Activated CD4-positive, alpha-beta memory T cell treated with anti-CD3 and anti-CD28 coated beads, Interleukin-2, amount 10 ng/mL, durations not matched to agents 7 days and 5 days (primary cell): ENCODE measurements around the gene HSFX1. TPM values are rescaled to one million over a fixed set of nuclear protein-coding genes. Genes with fewer than 3 reads are reported as not detected.
A peak's percentile ranks its signal among the peaks of the same experiment; 100 is the strongest.
"Not testable (repeated sequence)": the region's sequence is repeated elsewhere in the genome, so short reads cannot be mapped to it uniquely, and the experiment has no call there.

Source experiments
- CTCF ChIA-PET: fragments of 350-600 bp; sonication (Branson Sonifier 250); formaldehyde crosslinking; loops from one replicate; lab custom pipeline; 2021; ENCODE audit warnings: antibody characterized with exemption, inconsistent platforms; lab: Charles Lee
- POLR2A ChIA-PET: fragments of 350-600 bp; sonication (Branson Sonifier 250); formaldehyde crosslinking; loops from one replicate; lab custom pipeline; 2021; ENCODE audit warnings: antibody characterized with exemption; lab: Charles Lee
- DNase-seq: peaks from one replicate; pipeline ENCODE4 v3.0.0-alpha.2; 2020
- H3K27ac Mint-ChIP-seq: one replicate; pipeline ENCODE4 v1.8.0; 2021; ENCODE audit warnings: mild to moderate bottlenecking, mixed read lengths
- H3K27me3 Mint-ChIP-seq: one replicate; pipeline ENCODE4 v1.8.0; 2021; ENCODE audit warnings: mixed read lengths
- H3K36me3 Mint-ChIP-seq: one replicate; pipeline ENCODE4 v1.8.0; 2021; ENCODE audit warnings: low read depth, mixed read lengths
- H3K4me1 Mint-ChIP-seq: one replicate; pipeline ENCODE4 v1.8.0; 2021; ENCODE audit warnings: mixed read lengths
- H3K4me3 Mint-ChIP-seq: one replicate; pipeline ENCODE4 v1.8.0; 2021; ENCODE audit warnings: mild to moderate bottlenecking, mixed read lengths
- H3K9me3 Mint-ChIP-seq: one replicate; pipeline ENCODE4 v1.8.0; 2021; ENCODE audit warnings: mixed read lengths
- total RNA-seq, 2 experiments: library from RNA; stranded (reverse); gene quantifications; one replicate each; pipeline ENCODE4 v1.2.3, GENCODE V29; 2021

Gene HSFX1
- total RNA-seq, 2 experiments from 2014 or later = 0.50 to 1.1 TPM

DNA sequence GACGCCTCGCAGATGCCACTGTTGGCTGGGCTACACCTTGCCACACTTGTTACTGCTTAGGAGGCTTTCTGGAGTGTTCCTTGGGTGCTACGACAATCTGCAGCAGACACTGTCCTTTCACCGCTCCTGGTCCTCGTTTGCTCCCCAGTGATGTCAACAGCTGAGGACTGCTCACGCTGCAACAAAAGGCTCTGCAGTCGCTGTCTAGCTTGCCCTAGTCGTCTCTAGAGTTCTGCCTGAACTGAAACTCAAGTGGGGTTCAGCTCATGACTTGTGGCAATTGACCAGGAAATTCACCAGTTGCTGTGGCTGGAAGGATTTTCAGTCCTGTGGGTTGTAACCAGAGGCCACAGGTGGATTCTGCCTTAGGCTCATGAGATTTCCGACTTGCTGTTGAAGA lies 842 bp upstream of the HSFX1 start:
- H3K27ac Mint-ChIP-seq, POLR2A ChIA-PET, H3K9me3 Mint-ChIP-seq, CTCF ChIA-PET, H3K4me3 Mint-ChIP-seq, H3K4me1 Mint-ChIP-seq, H3K27me3 Mint-ChIP-seq, DNase-seq, H3K36me3 Mint-ChIP-seq: not testable (repeated sequence)

- DNase-seq, H3K36me3 Mint-ChIP-seq, CTCF ChIA-PET, H3K4me1 Mint-ChIP-seq, H3K27ac Mint-ChIP-seq, H3K27me3 Mint-ChIP-seq, POLR2A ChIA-PET, H3K9me3 Mint-ChIP-seq, H3K4me3 Mint-ChIP-seq: not testable (repeated sequence)
Measured at GRCh38 chrX:149777999-149778398, 4.1 kb downstream of the HSFX1 start.

- H3K4me1 Mint-ChIP-seq, H3K27ac Mint-ChIP-seq, DNase-seq, POLR2A ChIA-PET, CTCF ChIA-PET, H3K9me3 Mint-ChIP-seq, H3K27me3 Mint-ChIP-seq, H3K4me3 Mint-ChIP-seq, H3K36me3 Mint-ChIP-seq: not testable (repeated sequence)
Measured at GRCh38 chrX:149781727-149782126, 7.9 kb downstream of the HSFX1 start, which contains the start of gene MAGEA9. Gene MAGEA9 (plus strand): TSS chrX:149781930. CDS start chrX:149786211, 4,281 bp downstream.

DNA sequence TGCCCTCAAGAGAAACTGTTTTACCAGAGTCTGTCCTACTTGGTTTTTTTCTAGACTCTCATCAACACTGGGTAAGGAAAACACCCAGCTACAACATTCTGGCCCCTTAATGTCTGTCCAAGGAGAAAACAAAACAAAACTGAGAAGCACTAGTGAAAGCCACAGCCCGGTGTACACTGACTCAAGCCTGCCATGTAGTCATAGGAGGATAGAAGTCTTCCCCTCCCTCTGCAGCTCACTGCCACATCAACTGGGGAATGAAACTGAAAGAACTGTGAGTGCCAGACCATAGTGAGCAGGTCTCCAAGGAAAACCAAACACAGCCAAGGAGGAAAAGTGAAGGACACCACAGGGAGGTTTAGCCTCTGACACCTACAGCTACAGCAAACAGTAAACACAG lies 21.7 kb downstream of the HSFX1 start:
- H3K27ac Mint-ChIP-seq, H3K4me3 Mint-ChIP-seq, H3K9me3 Mint-ChIP-seq, H3K27me3 Mint-ChIP-seq, H3K36me3 Mint-ChIP-seq, POLR2A ChIA-PET, DNase-seq, CTCF ChIA-PET: not testable (repeated sequence)
- peaks cover 30% of the 10 kb centered on the region for H3K4me1 Mint-ChIP-seq

DNA sequence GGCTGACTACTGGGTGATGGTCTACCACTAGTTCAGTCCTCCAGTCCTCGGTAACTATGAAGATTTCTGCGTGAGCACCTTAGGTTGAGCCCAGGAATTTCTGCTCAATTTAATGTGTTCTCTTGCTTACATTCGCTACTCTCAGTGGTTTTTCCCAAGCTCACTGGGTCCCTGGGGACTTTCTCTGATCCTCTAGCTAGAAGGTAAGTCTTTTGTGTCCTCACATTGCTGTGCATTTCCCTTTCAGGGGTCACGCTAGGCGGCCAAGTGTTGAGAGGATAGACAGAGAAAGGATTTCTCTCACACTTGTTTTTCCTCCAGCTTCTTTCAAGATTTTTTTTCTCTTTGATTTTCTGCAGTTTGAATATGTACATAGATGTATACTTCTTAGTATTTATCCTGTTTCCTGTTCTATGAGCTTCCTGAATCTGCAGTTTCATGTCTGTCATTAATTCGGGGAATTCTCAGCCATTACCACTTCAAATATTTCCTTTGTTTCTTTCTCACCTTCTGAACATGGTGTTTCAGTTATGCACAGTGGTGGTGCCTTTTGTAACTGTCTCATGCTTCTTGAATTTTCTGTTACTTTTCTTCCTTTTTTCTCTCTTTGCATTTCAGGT lies 25.3 kb downstream of the HSFX1 start:
- H3K36me3 Mint-ChIP-seq = no peaks in the 10 kb centered on the region

GRCh38 chrX:149799938-149800337 lies 26.1 kb downstream of the HSFX1 start:
- H3K4me1 Mint-ChIP-seq = peaks cover 34% of the 10 kb centered on the region
- H3K27me3 Mint-ChIP-seq = no peaks in the 10 kb centered on the region
- no peak for DNase-seq
- ChIA-PET CTCF (no interaction called here), POLR2A (no interaction called here)
- H3K4me3 Mint-ChIP-seq = no peak overlapping the region
- H3K9me3 Mint-ChIP-seq = no peaks in the 10 kb centered on the region
- no peaks in the 10 kb centered on the region for H3K36me3 Mint-ChIP-seq
- no peak overlapping the region for H3K27ac Mint-ChIP-seq

More for the DNA sequence above, 25.3 kb downstream of the HSFX1 start:
- CTCF ChIA-PET = no interaction called here
- Mint-ChIP-seq H3K27me3 (no peaks in the 10 kb centered on the region), H3K9me3 (no peaks in the 10 kb centered on the region), H3K27ac (peak overlapping the region; percentile 21), H3K4me1 (peaks cover 34% of the 10 kb centered on the region), H3K4me3 (no peak overlapping the region)
- DNase-seq = no peak
- POLR2A ChIA-PET = no interaction called here

DNA sequence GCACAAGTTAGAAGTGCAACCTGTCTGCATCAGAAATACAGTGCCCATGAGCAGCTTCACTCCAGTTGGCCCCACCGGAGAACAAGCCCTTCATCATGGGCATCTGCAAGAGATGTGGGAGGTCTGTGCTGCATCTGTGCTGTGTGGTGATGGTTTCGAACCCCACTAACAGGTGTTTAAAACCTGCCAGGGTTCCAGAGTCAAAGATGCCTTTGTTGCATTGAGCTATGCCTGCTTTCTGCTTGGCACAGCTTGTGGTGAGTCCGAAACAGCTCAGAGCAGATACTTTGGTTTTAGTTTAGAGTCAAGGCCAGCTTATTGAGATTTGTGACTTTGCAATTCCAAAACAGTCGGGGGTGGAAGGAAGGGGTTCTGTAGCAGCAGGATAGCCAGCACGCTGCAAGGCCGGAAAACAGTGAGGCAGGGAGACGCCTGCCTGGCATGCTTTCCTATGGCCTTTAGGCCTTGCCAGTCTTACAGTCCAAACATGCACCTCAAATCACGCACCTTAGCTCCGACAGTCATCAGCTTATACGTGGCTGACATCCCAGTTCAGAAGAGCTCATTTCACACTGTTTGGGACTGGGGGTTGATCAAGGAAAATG lies 29.7 kb downstream of the HSFX1 start:
- CTCF ChIA-PET = no interaction called here
- DNase-seq = no peak
- POLR2A ChIA-PET = interaction anchor here (0.6 kb wide), 1 partner anchor 72 kb away, joined by 3 read pairs; no protein-coding TSS in a partner anchor
- H3K27ac Mint-ChIP-seq = no peak overlapping the region
- no peaks in the 10 kb centered on the region for H3K27me3 Mint-ChIP-seq
- H3K36me3 Mint-ChIP-seq = no peaks in the 10 kb centered on the region
- H3K4me3 Mint-ChIP-seq = no peak overlapping the region
- peaks cover 20% of the 10 kb centered on the region for H3K4me1 Mint-ChIP-seq
- H3K9me3 Mint-ChIP-seq = no peaks in the 10 kb centered on the region

- H3K27ac Mint-ChIP-seq = no peak overlapping the region
- POLR2A ChIA-PET = interaction anchor here (0.6 kb wide), 1 partner anchor 71 kb away, joined by 3 read pairs; no protein-coding TSS in a partner anchor
Measured at GRCh38 chrX:149804102-149804501, 30.2 kb downstream of the HSFX1 start.

DNA sequence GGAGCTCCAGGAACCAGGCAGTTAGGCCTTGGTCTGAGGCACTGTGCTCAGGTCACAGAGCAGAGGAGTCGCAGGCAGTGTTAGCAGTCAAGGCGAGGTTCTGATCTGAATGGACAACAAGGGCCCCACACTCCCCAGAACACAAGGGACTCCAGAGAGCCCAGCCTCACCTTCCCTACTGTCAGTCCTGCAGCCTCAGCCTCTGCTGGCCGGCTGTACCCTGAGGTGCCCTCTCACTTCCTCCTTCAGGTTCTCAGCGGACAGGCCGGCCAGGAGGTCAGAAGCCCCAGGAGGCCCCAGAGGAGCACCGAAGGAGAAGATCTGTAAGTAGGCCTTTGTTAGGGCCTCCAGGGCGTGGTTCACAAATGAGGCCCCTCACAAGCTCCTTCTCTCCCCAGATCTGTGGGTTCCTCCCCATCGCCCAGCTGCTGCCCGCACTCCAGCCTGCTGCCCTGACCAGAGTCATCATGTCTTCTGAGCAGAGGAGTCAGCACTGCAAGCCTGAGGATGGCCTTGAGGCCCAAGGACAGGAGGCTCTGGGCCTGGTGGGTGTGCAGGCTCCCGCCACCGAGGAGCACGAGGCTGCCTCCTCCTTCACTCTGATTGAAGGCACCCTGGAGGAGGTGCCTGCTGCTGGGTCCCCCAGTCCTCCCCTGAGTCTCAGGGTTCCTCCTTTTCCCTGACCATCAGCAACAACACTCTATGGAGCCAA lies 34.0 kb downstream of the HSFX1 start:
- H3K4me3 Mint-ChIP-seq = no peak overlapping the region
- H3K27ac Mint-ChIP-seq = no peak overlapping the region
- no peaks in the 10 kb centered on the region for H3K36me3 Mint-ChIP-seq
- no peaks in the 10 kb centered on the region for H3K9me3 Mint-ChIP-seq
- ChIA-PET POLR2A (no interaction called here), CTCF (no interaction called here)
- H3K27me3 Mint-ChIP-seq = peaks cover 2% of the 10 kb centered on the region
- H3K4me1 Mint-ChIP-seq = no peaks in the 10 kb centered on the region
- DNase-seq = no peak

More at GRCh38 chrX:149804102-149804501, 30.2 kb downstream of the HSFX1 start:
- DNase-seq = no peak
- H3K27me3 Mint-ChIP-seq = no peaks in the 10 kb centered on the region
- no peaks in the 10 kb centered on the region for H3K36me3 Mint-ChIP-seq
- no peaks in the 10 kb centered on the region for H3K9me3 Mint-ChIP-seq
- H3K4me1 Mint-ChIP-seq = peaks cover 17% of the 10 kb centered on the region
- no peak overlapping the region for H3K4me3 Mint-ChIP-seq
- CTCF ChIA-PET = no interaction called here

DNA sequence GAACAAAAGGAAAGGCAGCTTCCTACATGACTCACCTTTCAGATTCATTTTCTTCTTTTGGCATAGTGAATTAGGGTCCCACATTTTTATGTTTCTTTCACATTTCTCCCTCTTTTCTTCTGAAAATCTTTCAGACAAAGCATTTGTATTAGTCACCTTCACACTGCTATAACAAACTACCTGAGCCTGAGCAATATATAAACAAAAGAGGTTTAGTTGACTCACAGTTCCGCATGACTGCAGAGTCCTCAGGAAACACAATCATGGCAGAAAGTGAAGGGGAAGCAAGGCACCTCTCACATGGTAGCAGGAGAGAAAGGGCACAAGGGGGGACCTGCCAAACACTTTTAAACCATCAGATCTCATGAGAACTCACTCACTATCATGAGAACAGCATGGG lies 44.8 kb downstream of the HSFX1 start:
- Mint-ChIP-seq H3K36me3 (no peaks in the 10 kb centered on the region), H3K4me3 (no peak overlapping the region), H3K4me1 (no peaks in the 10 kb centered on the region), H3K9me3 (no peaks in the 10 kb centered on the region), H3K27me3 (peaks cover 14% of the 10 kb centered on the region), H3K27ac (no peak overlapping the region)
- CTCF ChIA-PET = no interaction called here
- DNase-seq = no peak
- POLR2A ChIA-PET = no interaction called here

DNA sequence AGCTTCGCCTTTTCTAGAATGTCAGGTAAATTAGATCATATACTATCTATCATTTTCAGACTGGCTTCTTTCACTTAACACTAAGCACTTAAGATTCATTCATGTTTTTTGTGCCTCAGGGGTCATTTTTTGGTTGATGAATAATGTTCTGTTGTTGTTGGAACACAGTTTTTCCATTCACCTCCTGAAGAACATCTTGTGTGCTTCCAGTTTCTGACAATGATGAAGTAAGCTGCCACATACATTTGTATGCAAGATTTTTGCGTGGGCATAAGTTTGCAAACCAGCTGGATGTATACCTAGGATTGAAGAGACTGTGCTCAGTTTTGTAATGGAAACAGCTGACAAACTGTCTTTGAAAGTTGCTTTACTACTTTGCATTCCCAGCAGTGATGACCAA lies 45.5 kb downstream of the HSFX1 start:
- Mint-ChIP-seq H3K27me3 (peaks cover 13% of the 10 kb centered on the region), H3K27ac (no peak overlapping the region), H3K4me1 (no peaks in the 10 kb centered on the region), H3K9me3 (no peaks in the 10 kb centered on the region), H3K36me3 (no peaks in the 10 kb centered on the region), H3K4me3 (no peak overlapping the region)
- DNase-seq = no peak
- ChIA-PET POLR2A (no interaction called here), CTCF (no interaction called here)

DNA sequence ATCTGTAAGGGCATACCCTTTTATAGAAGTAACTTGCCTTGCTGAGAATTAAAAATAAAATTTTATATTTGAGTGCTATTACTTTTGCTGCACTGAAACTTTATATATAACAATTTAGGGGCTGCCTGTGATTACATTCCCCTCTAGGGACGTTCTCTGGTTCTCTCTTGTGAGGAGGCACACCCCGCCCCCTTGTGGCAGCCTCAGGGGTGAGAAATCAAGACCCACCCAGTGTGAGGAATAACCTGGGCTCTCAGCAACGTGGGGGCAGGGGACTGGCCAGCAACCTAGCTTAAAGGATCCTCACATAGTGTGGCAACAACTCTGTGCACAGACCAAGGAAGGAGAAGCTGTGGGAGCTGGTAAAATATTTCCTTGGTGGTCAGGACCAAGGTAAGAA lies 51.6 kb downstream of the HSFX1 start:
- CTCF ChIA-PET = no interaction called here
- Mint-ChIP-seq H3K4me3 (no peak overlapping the region), H3K36me3 (no peaks in the 10 kb centered on the region), H3K27me3 (peaks cover 19% of the 10 kb centered on the region), H3K4me1 (peaks cover 22% of the 10 kb centered on the region), H3K27ac (no peak overlapping the region), H3K9me3 (no peaks in the 10 kb centered on the region)
- POLR2A ChIA-PET = no interaction called here
- peak; percentile 40 for DNase-seq
